HepG2 (cell line): Measurements from ENCODE around the gene KIF1C. TPM values are rescaled to one million over a fixed set of nuclear protein-coding genes. Genes with fewer than 3 reads are reported as not detected.
A peak's percentile ranks its signal among the peaks of the same experiment; 100 is the strongest.

Experiments
- BRD4 ChIP-seq: sonication (generic); formaldehyde crosslinking; IDR thresholded peaks from 2 replicates; pipeline ENCODE4 v1.4.0; 2020; ENCODE audit warnings: missing genetic modification reagents
- CEBPB ChIP-seq: IDR thresholded peaks from 2 replicates; pipeline ENCODE4 v1.6.1; 2011; ENCODE audit warnings: low read depth, low read length, improper control_type of control experiment, borderline replicate concordance
- FOXM1 ChIP-seq: sonication (generic); formaldehyde crosslinking; IDR thresholded peaks from 2 replicates; pipeline ENCODE4 v1.5.0; 2020; ENCODE audit warnings: missing genetic modification reagents
- GZF1 ChIP-seq: sonication (generic); formaldehyde crosslinking; IDR thresholded peaks from 2 replicates; pipeline ENCODE4 v1.5.1; 2020; ENCODE audit warnings: mild to moderate bottlenecking, missing genetic modification reagents
- HNF4A ChIP-seq: sonication (generic); formaldehyde crosslinking; IDR thresholded peaks from 2 replicates; pipeline ENCODE4 v1.4.0; 2020; ENCODE audit warnings: missing genetic modification reagents
- MAZ ChIP-seq, 2 experiments: sonication (generic) in 1 of 2; formaldehyde crosslinking in 1 of 2; IDR thresholded peaks; 2 replicates each; pipeline versions ENCODE4 v1.5.0 to v1.6.1; 2012 to 2020; ENCODE audit warnings: low read depth in 2 of 2, mild to moderate bottlenecking in 2 of 2, borderline replicate concordance in 1 of 2, improper control_type of control experiment in 1 of 2, low read length in 1 of 2, missing genetic modification reagents in 1 of 2, moderate library complexity in 1 of 2
- NCOR1 ChIP-seq: fragments of 200-600 bp; sonication (generic); IDR thresholded peaks from 2 replicates; pipeline ENCODE4 v1.7.0; 2017; ENCODE audit warnings: antibody characterized with exemption, low read length, borderline replicate concordance
- NFE2L2 ChIP-seq: fragments of 150-350 bp; IDR thresholded peaks from 2 replicates; pipeline ENCODE4 v1.6.1; 2014; ENCODE audit warnings: low read length
- NR2F2 ChIP-seq: IDR thresholded peaks from 2 replicates; pipeline ENCODE4 v1.6.1; 2012; ENCODE audit warnings: low read depth, inconsistent platforms, borderline replicate concordance
- RFXANK ChIP-seq: IDR thresholded peaks from 2 replicates; pipeline ENCODE4 v1.6.1; 2016
- RNF2 ChIP-seq: fragments of 450-650 bp; conservative IDR thresholded peaks from 2 replicates; pipeline ENCODE4 v1.6.1; 2016; ENCODE audit warnings: low read depth
- SIN3A ChIP-seq: IDR thresholded peaks from 2 replicates; pipeline ENCODE4 v1.6.1; 2011; ENCODE audit warnings: low read depth, mild to moderate bottlenecking, control low read depth, low read length, borderline replicate concordance
- SIX4 ChIP-seq: sonication (generic); formaldehyde crosslinking; IDR thresholded peaks from 2 replicates; pipeline ENCODE4 v1.4.0; 2020; ENCODE audit warnings: missing genetic modification reagents
- SP140L ChIP-seq: sonication (generic); formaldehyde crosslinking; IDR thresholded peaks from 2 replicates; pipeline ENCODE4 v1.4.0; 2020; ENCODE audit warnings: missing genetic modification reagents, borderline replicate concordance
- SRSF4 ChIP-seq: fragments of 200-400 bp; formaldehyde crosslinking; IDR thresholded peaks from one replicate; pipeline ENCODE4 v1.6.1; 2018; ENCODE audit warnings: mild to moderate bottlenecking, low read depth, low read length, moderate library complexity; ENCODE audit not compliant: poor library complexity, severe bottlenecking
- TCF12 ChIP-seq, 2 experiments: fragments of 450-650 bp in 1 of 2; sonication (generic) in 1 of 2; formaldehyde crosslinking in 1 of 2; IDR thresholded peaks; 2 replicates each; pipeline versions ENCODE4 v1.6.1 to v1.8.0; 2017 to 2022; ENCODE audit warnings: antibody characterized with exemption in 1 of 2, mild to moderate bottlenecking in 1 of 2, missing genetic modification reagents in 1 of 2, moderate library complexity in 1 of 2
- TEAD2 ChIP-seq: sonication (generic); formaldehyde crosslinking; IDR thresholded peaks from 2 replicates; pipeline ENCODE4 v1.9.0; 2021; ENCODE audit warnings: missing genetic modification reagents
- TMF1 ChIP-seq: sonication (generic); formaldehyde crosslinking; IDR thresholded peaks from 2 replicates; pipeline ENCODE4 v1.8.1; 2022; ENCODE audit warnings: low read depth, missing genetic modification reagents
- ZBTB8A ChIP-seq: sonication (generic); formaldehyde crosslinking; IDR thresholded peaks from 2 replicates; pipeline ENCODE4 v1.4.0; 2020; ENCODE audit warnings: mild to moderate bottlenecking, low read depth, missing genetic modification reagents, borderline replicate concordance
- ZNF775 ChIP-seq: sonication (generic); formaldehyde crosslinking; IDR thresholded peaks from 2 replicates; pipeline ENCODE4 v1.4.0; 2020; ENCODE audit warnings: missing genetic modification reagents, mild to moderate bottlenecking, moderate library complexity, borderline replicate concordance
- ZNF788 ChIP-seq: sonication (generic); formaldehyde crosslinking; IDR thresholded peaks from 2 replicates; pipeline ENCODE4 v1.5.0; 2020; ENCODE audit warnings: mild to moderate bottlenecking, missing genetic modification reagents, borderline replicate concordance
- polyA plus RNA-seq, 8 experiments: library from polyadenylated mRNA; depleted of rRNA in 3 of 8; stranded (reverse) in 7 of 8; unstranded in 1 of 8; fragments of >200 nt; fragmentation: Illumina TruSeq in 4 of 8; extraction: Trizol in 4 of 8; gene quantifications; 2 replicates each; pipeline versions ENCODE4 v1.2.1 to v1.2.3, GENCODE V29; 2011 to 2016; ENCODE audit warnings: low read depth in 4 of 8, missing spikeins in 1 of 8, mixed read lengths in 1 of 8; ENCODE audit not compliant: insufficient read depth in 1 of 8
- total RNA-seq, 5 experiments: library from RNA; depleted of rRNA; stranded (reverse); fragments of >200 nt; fragmentation: Illumina TruSeq; extraction: Trizol; gene quantifications; 2 replicates each; pipeline ENCODE4 v1.2.3, GENCODE V29; 2016; ENCODE audit warnings: low read depth in 1 of 5
- TF ChIP-seq, protein P1 (sequence below): sonication (generic); formaldehyde crosslinking; IDR thresholded peaks from 2 replicates; pipeline ENCODE4 v1.5.0; 2020; ENCODE audit warnings: missing genetic modification reagents
- TF ChIP-seq, protein P2 (sequence below): sonication (generic); formaldehyde crosslinking; IDR thresholded peaks from 2 replicates; pipeline ENCODE4 v1.8.1; 2023; ENCODE audit warnings: missing genetic modification reagents, mild to moderate bottlenecking, borderline replicate concordance
- TF ChIP-seq, protein P3 (sequence below): sonication (generic); formaldehyde crosslinking; IDR thresholded peaks from 2 replicates; pipeline ENCODE4 v1.8.0; 2022; ENCODE audit warnings: mild to moderate bottlenecking, missing genetic modification reagents, moderate library complexity
- TF ChIP-seq, protein P4 (sequence below): fragments of 450-650 bp; IDR thresholded peaks from 2 replicates; pipeline ENCODE4 v1.6.1; 2017; ENCODE audit warnings: mild to moderate bottlenecking

KIF1C gene
- total and polyA plus RNA-seq, 2 of the 13 experiments (the other 11 are each of a cell fraction or from before 2014, with no cell fraction given), result 70.0 to 104 TPM

DNA sequence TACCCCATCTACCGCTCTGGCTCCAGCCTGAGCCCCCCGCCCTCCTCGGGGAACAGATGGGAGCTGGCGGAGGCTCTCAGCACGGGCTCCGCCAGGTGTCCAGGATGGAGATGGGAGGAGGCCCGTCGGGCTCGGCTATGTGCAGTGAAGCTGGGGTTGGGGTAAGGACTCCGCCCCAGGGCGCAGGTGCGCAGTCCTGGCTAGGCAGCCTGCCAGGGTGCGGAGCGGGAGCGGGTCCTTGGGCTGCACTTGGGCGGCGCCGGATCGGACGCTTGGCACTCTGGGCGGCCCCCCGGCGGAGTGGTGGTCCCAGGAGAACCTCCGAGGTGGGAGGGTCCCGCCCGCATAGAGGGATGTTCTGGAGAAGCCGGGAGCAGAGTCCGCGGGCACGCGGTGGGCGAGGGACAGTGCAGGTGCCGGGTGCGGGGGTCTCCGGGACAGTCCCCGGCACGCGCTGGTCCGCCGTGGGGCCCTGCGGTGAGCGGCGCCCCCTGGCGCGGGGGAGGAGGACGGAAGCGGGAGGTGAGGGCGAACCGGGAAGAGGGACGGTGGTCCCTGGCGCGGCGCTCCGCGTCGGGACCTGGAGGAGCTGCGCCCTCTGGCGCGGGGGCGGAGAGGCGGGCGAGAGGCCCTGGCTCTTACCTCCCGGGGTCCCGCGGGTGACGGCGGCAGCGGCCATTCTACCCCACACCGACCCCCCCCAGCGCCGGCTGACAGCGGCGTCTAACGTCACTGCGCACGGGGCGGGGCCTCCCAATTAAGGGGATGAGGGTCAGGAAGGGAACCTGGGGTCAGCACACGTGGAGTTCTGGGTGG is 10.6 kb upstream of the KIF1C start, which contains the start of gene CAMTA2 (continued):
- TF ChIP-seq, protein P1, sequence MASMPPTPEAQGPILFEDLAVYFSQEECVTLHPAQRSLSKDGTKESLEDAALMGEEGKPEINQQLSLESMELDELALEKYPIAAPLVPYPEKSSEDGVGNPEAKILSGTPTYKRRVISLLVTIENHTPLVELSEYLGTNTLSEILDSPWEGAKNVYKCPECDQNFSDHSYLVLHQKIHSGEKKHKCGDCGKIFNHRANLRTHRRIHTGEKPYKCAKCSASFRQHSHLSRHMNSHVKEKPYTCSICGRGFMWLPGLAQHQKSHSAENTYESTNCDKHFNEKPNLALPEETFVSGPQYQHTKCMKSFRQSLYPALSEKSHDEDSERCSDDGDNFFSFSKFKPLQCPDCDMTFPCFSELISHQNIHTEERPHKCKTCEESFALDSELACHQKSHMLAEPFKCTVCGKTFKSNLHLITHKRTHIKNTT (CRISPR knock-in tag), result no peak
- TF ChIP-seq BRD4 (CRISPR knock-in tag) (no peak), SP140L (no peak), SIX4 (peak; percentile 44; the same call in 1 of the 2 replicates), NR2F2 (peak; percentile 45; the same call in 1 of the 2 replicates), TCF12 (IDR thresholded peaks at IDR 0.05) (no peak), TCF12 (CRISPR knock-in tag; IDR thresholded peaks at IDR 0.05) (no peak), HNF4A (CRISPR knock-in tag) (no peak), ZNF788 (CRISPR knock-in tag) (peak; percentile 77; the same call in 1 of the 2 replicates), NCOR1 (no peak), NFE2L2 (no peak), FOXM1 (CRISPR knock-in tag) (no peak), ZBTB8A (CRISPR knock-in tag) (no peak), SRSF4 (no peak), CEBPB (no peak), RNF2 (no peak), TEAD2 (CRISPR knock-in tag) (no peak), GZF1 (CRISPR knock-in tag) (no peak), TMF1 (CRISPR knock-in tag) (0 out of 2 replicates have a peak, but pooled peaks have one; percentile 41), ZNF775 (CRISPR knock-in tag) (no peak), SIN3A (0 out of 2 replicates have a peak, but pooled peaks have one; percentile 47), RFXANK (CRISPR knock-in tag) (0 out of 2 replicates have a peak, but pooled peaks have one; percentile 37), MAZ (IDR thresholded peaks at IDR 0.05; ENCODE audit: borderline replicate concordance, low read depth, low read length) (peak; percentile 36; the same call in 1 of the 2 replicates), MAZ (CRISPR knock-in tag; IDR thresholded peaks at IDR 0.05; ENCODE audit: low read depth) (peak; percentile 92)
- TF ChIP-seq, protein P2, sequence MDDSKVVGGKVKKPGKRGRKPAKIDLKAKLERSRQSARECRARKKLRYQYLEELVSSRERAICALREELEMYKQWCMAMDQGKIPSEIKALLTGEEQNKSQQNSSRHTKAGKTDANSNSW (CRISPR knock-in tag), result no peak
- TF ChIP-seq, protein P3, sequence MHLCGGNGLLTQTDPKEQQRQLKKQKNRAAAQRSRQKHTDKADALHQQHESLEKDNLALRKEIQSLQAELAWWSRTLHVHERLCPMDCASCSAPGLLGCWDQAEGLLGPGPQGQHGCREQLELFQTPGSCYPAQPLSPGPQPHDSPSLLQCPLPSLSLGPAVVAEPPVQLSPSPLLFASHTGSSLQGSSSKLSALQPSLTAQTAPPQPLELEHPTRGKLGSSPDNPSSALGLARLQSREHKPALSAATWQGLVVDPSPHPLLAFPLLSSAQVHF (CRISPR knock-in tag), result no peak; the same call in 1 of the 2 replicates
- TF ChIP-seq, protein P4, sequence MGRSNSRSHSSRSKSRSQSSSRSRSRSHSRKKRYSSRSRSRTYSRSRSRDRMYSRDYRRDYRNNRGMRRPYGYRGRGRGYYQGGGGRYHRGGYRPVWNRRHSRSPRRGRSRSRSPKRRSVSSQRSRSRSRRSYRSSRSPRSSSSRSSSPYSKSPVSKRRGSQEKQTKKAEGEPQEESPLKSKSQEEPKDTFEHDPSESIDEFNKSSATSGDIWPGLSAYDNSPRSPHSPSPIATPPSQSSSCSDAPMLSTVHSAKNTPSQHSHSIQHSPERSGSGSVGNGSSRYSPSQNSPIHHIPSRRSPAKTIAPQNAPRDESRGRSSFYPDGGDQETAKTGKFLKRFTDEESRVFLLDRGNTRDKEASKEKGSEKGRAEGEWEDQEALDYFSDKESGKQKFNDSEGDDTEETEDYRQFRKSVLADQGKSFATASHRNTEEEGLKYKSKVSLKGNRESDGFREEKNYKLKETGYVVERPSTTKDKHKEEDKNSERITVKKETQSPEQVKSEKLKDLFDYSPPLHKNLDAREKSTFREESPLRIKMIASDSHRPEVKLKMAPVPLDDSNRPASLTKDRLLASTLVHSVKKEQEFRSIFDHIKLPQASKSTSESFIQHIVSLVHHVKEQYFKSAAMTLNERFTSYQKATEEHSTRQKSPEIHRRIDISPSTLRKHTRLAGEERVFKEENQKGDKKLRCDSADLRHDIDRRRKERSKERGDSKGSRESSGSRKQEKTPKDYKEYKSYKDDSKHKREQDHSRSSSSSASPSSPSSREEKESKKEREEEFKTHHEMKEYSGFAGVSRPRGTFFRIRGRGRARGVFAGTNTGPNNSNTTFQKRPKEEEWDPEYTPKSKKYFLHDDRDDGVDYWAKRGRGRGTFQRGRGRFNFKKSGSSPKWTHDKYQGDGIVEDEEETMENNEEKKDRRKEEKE, result no peak
